ENCODE data around the gene PSD. TPM values are rescaled to one million over a fixed set of nuclear protein-coding genes. Genes with fewer than 3 reads are reported as not detected.

The PSD gene
- total RNA-seq, 6 donors from 2014 or later, result 1.1 to 28.3 (median 3.5) TPM

DNA sequence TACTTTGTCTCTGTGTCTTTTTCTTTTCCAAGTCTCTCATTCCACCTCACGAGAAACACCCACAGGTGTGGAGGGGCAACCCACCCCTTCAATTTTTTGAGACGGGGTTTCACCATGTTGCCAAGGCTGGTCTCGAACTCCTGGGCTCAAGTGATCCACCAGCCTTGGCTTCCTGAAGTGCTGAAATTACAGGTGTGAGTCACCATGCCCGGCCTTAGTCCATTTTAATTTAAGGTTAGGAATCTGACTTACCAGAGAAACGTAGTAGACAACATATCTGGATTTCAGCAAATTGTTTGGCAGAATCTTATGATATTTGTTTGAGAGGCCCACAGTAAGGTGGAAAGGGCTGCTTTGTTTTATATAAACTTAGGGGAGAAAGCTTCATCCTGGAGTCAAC, 26.3 kb downstream of the PSD start:
- peaks cover 22 to 31% (median 28%) of the 10 kb centered on the region in 4 donors for H3K4me1 ChIP-seq
- peaks cover 0 to 4% (median 3%) of the 10 kb centered on the region in 4 donors for H3K36me3 ChIP-seq
- ATAC-seq (ENCODE audit: low FRiP score in 2 of 2) (no peak), DNase-seq (no peak)
- H3K27me3 ChIP-seq, result no peaks in the 10 kb centered on the region
- H3K27ac ChIP-seq, result no peak overlapping the region
- TF ChIP-seq POLR2A (IDR thresholded peaks at IDR 0.05), result no peak
- 82 to 83% methylated on average over 5 of the region's 5 CpGs for WGBS, 2 donors
- no peaks in the 10 kb centered on the region for H3K9me3 ChIP-seq
- no peak overlapping the region for H3K4me3 ChIP-seq

DNA sequence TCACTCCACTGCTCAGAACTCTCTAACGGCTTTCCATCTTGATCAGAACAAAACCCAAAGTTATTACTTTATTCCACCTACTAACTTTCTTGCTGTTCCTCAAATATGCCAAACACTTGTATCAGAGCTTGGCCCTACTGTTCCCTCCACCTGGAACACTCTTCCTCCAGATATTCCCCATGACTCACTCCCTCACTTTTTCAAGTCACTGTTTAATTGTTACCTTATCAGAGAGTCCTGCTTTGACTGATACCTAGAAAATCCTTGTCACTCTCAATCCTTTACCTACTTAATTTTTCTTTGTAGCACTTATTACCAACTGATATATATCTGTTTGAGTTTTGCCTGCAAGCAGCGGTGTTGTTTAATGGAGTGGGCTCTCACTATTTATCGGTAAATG, 28.7 kb downstream of the PSD start:
- no peaks in the 10 kb centered on the region for H3K36me3 ChIP-seq
- no peaks in the 10 kb centered on the region for H3K9me3 ChIP-seq
- ATAC-seq (ENCODE audit: low FRiP score in 2 of 2) (no peak), DNase-seq (no peak)
- 85 to 96% methylated on average over 3 of the region's 3 CpGs for WGBS, 2 donors
- no peaks in the 10 kb centered on the region for H3K27me3 ChIP-seq
- TF ChIP-seq POLR2AphosphoS5 (IDR thresholded peaks at IDR 0.05) (no peak), EP300 (IDR thresholded peaks at IDR 0.05) (no peak)
- H3K4me3 ChIP-seq, result no peak overlapping the region
- peaks cover 13 to 26% (median 22%) of the 10 kb centered on the region in 4 donors for H3K4me1 ChIP-seq
- no peak overlapping the region for H3K27ac ChIP-seq

DNA sequence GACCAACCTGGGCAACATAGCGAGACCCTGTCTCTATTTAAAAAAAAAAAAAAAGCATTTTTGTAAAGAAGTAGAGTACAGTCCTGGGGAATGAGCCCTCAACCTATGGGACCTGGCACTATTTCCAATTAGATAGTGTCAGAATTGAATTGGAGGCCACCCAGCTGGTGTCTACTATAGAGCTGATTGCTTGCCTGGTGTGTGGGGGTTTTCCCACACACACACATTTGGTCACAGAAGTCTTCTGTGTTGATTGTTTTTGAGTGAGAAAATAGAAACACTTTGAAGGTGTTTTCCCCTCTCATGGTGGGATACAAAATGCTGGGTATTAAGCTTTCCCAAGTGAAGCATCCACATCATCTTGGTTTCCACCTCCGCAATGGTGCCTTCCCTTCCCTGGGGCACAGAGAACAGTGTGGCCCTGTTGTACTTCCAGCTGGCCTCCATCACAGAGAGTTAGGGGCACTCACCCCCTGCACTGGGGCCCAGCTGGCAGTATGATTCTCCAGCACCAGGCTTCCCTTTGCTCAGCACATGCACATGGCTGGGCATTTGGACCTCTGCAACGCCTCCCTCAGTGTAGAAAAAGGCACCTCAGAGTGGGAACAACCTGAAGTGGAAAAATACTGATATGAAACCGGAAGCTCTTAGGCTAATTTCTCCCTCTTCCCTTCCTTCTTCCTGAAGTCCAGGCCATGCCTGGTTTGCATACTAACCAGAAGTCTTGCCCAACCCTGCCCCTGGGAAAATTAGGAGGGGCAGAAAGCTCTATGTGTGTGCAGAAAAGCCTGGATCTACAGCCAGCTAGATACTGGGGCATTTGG, 33.8 kb downstream of the PSD start:
- TF ChIP-seq POLR2AphosphoS5 (IDR thresholded peaks at IDR 0.05) (no peak), EP300 (IDR thresholded peaks at IDR 0.05) (peak in 1 of 4 donors; percentile 40)
- WGBS, 2 donors, result 64 to 76% methylated on average over 4 of the region's 4 CpGs
- peak; percentile 68 to 84 for ATAC-seq (ENCODE audit: low FRiP score in 2 of 2)
- Histone ChIP-seq H3K36me3 (peaks cover 16 to 37% (median 33%) of the 10 kb centered on the region in 4 donors), H3K4me3 (no peak overlapping the region), H3K27ac (peak overlapping the region; percentile 12 to 64 (median 30)), H3K27me3 (no peaks in the 10 kb centered on the region), H3K9me3 (no peaks in the 10 kb centered on the region), H3K4me1 (peaks cover 8 to 17% (median 12%) of the 10 kb centered on the region in 4 donors)
- DNase-seq, result peak in 1 of 2 donors; percentile 78

GRCh38 chr10:102384053-102384452, 34.5 kb downstream of the PSD start:
- WGBS, 2 donors, result 60 to 66% methylated on average over 3 to 6 of the region's 6 CpGs
- ATAC-seq (ENCODE audit: low FRiP score in 2 of 2), result no peak

DNA sequence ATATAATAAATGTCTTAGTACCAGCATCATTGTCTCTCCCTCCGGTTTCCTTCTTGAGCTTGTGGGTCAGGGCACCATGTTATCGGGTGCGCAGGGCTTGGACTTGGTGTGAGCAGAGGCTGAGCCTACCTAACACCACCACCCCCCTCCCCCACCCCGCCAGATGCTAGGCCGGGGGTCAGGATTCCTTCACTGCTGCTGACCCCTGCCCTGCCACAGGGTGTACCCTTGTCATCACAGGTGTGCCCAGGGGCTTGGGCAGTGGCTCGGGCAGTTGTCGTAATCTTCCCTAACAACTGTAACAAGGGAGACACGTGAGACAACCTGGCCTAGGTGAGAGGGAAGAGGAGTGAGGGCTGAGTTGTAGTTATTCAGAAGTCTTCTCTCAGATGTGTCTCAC, 35.7 kb downstream of the PSD start:
- peaks cover 16 to 57% (median 49%) of the 10 kb centered on the region in 4 donors for H3K36me3 ChIP-seq
- H3K4me3 ChIP-seq, result no peak overlapping the region
- no peaks in the 10 kb centered on the region for H3K9me3 ChIP-seq
- no peak for TF ChIP-seq POLR2AphosphoS5 (IDR thresholded peaks at IDR 0.05)
- no peak for TF ChIP-seq CTCF (IDR thresholded peaks at IDR 0.05)
- no peak for TF ChIP-seq POLR2A (IDR thresholded peaks at IDR 0.05)
- TF ChIP-seq EP300 (IDR thresholded peaks at IDR 0.05), result no peak
- no peak overlapping the region for H3K27ac ChIP-seq
- no peaks in the 10 kb centered on the region for H3K27me3 ChIP-seq
- DNase-seq (no peak), ATAC-seq (ENCODE audit: low FRiP score in 2 of 2) (no peak)
- H3K4me1 ChIP-seq, result peaks cover 11 to 27% (median 15%) of the 10 kb centered on the region in 4 donors
- 86 to 96% methylated on average over 8 of the region's 8 CpGs for WGBS, 2 donors

More at GRCh38 chr10:102384053-102384452, 34.5 kb downstream of the PSD start:
- no peak overlapping the region for H3K4me3 ChIP-seq
- peaks cover 8 to 21% (median 15%) of the 10 kb centered on the region in 4 donors for H3K4me1 ChIP-seq
- no peak for DNase-seq
- TF ChIP-seq EP300 (IDR thresholded peaks at IDR 0.05) (no peak), POLR2AphosphoS5 (IDR thresholded peaks at IDR 0.05) (no peak), POLR2A (IDR thresholded peaks at IDR 0.05) (no peak), CTCF (IDR thresholded peaks at IDR 0.05) (no peak)
- H3K27me3 ChIP-seq, result no peaks in the 10 kb centered on the region
- peaks cover 16 to 45% (median 40%) of the 10 kb centered on the region in 4 donors for H3K36me3 ChIP-seq
- H3K9me3 ChIP-seq, result no peaks in the 10 kb centered on the region
- H3K27ac ChIP-seq, result no peak overlapping the region

DNA sequence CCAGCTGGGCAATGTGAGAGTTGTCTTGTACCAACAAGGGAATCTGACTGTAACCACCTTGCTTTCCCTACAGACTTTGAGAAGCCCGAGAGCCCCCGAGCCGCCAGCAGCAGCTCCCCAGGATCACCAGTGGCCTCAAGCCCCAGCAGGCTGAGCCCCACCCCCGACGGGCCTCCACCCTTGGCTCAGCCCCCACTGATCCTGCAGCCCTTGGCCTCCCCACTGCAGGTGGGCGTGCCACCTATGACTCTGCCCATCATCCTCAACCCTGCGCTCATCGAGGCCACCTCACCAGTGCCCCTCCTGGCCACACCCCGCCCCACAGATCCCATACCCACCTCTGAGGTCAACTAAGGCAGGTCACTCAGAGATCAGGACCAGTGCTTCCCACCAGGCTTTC, 36.6 kb downstream of the PSD start:
- 90 to 94% methylated on average over 8 to 9 of the region's 9 CpGs for WGBS, 2 donors
- Histone ChIP-seq H3K27ac (no peak overlapping the region), H3K27me3 (no peaks in the 10 kb centered on the region), H3K4me1 (peaks cover 11 to 27% (median 15%) of the 10 kb centered on the region in 4 donors), H3K36me3 (peaks cover 18 to 66% (median 55%) of the 10 kb centered on the region in 4 donors), H3K4me3 (no peak overlapping the region), H3K9me3 (no peaks in the 10 kb centered on the region)
- no peak for TF ChIP-seq EP300 (IDR thresholded peaks at IDR 0.05)
- TF ChIP-seq POLR2A (IDR thresholded peaks at IDR 0.05), result no peak
- TF ChIP-seq CTCF (IDR thresholded peaks at IDR 0.05), result no peak
- no peak for TF ChIP-seq POLR2AphosphoS5 (IDR thresholded peaks at IDR 0.05)
- ATAC-seq (ENCODE audit: low FRiP score in 2 of 2) (no peak), DNase-seq (peak in 1 of 2 donors; percentile 75)
